IMR-90 (cell line): ENCODE measurements around the gene CAMK2N1.
A peak's percentile ranks its signal among the peaks of the same experiment; 100 is the strongest.

Experiments used
- CEBPB ChIP-seq: IDR thresholded peaks from 2 replicates; pipeline ENCODE4 v1.6.1; 2012; ENCODE audit warnings: low read depth, low read length, improper control_type of control experiment
- CTCF ChIP-seq: conservative IDR thresholded peaks from 2 replicates; pipeline ENCODE4 v1.5.1; 2012; ENCODE audit warnings: mild to moderate bottlenecking, low read depth, low read length, improper control_type of control experiment
- ELK1 ChIP-seq: fragments of 150-350 bp; IDR thresholded peaks from 2 replicates; pipeline ENCODE4 v1.6.1; 2016; ENCODE audit warnings: low read depth, mild to moderate bottlenecking, low read length, moderate library complexity, borderline replicate concordance
- FOS ChIP-seq: fragments of 150-350 bp; IDR thresholded peaks from 2 replicates; pipeline ENCODE4 v1.6.1; 2016; ENCODE audit warnings: low read depth, low read length
- MAFK ChIP-seq: IDR thresholded peaks from 2 replicates; pipeline ENCODE4 v1.6.1; 2012; ENCODE audit warnings: low read depth, low read length, improper control_type of control experiment
- MAZ ChIP-seq: IDR thresholded peaks from 2 replicates; pipeline ENCODE4 v1.6.1; 2012; ENCODE audit warnings: low read depth, mild to moderate bottlenecking, low read length, improper control_type of control experiment, moderate library complexity, borderline replicate concordance
- MXI1 ChIP-seq: IDR thresholded peaks from 2 replicates; pipeline ENCODE4 v1.6.1; 2012; ENCODE audit warnings: low read depth, mild to moderate bottlenecking, low read length, moderate library complexity, borderline replicate concordance
- NFE2L2 ChIP-seq: fragments of 150-350 bp; IDR thresholded peaks from 2 replicates; pipeline ENCODE4 v1.6.1; 2016; ENCODE audit warnings: low read depth, mild to moderate bottlenecking, low read length
- POLR2A ChIP-seq: IDR thresholded peaks from 2 replicates; pipeline ENCODE4 v1.6.1; 2012; ENCODE audit warnings: mild to moderate bottlenecking, low read depth, low read length
- RAD21 ChIP-seq: IDR thresholded peaks from 2 replicates; pipeline ENCODE4 v1.6.1; 2012; ENCODE audit warnings: low read length, improper control_type of control experiment
- RFX5 ChIP-seq: IDR thresholded peaks from 2 replicates; pipeline ENCODE4 v1.8.0; 2012; ENCODE audit warnings: low read depth, mild to moderate bottlenecking, low read length, moderate library complexity
- SMC3 ChIP-seq: fragments of 150-350 bp; IDR thresholded peaks from 2 replicates; pipeline ENCODE4 v1.6.1; 2016; ENCODE audit warnings: low read depth, mild to moderate bottlenecking, antibody characterized with exemption, low read length, moderate library complexity
- USF2 ChIP-seq: fragments of 150-350 bp; IDR thresholded peaks from 2 replicates; pipeline ENCODE4 v1.6.1; 2017; ENCODE audit warnings: mild to moderate bottlenecking, antibody characterized with exemption, low read length, low read depth

- peak; percentile 97 for TF ChIP-seq CTCF
- TF ChIP-seq SMC3 = peak; percentile 97
- no peak for TF ChIP-seq MXI1
- TF ChIP-seq CEBPB = no peak
- TF ChIP-seq POLR2A = 0 out of 2 replicates have a peak, but pooled peaks have one; percentile 29
- peak; percentile 97 for TF ChIP-seq RAD21
- TF ChIP-seq MAFK = no peak
- no peak for TF ChIP-seq USF2
- TF ChIP-seq NFE2L2 = no peak
- TF ChIP-seq RFX5 = no peak
- TF ChIP-seq MAZ = no peak
- TF ChIP-seq FOS = no peak
- no peak for TF ChIP-seq ELK1
Observed at GRCh38 chr1:20521960-20522861, 36.2 kb upstream of the CAMK2N1 start.
